MCF 10A (cell line): ENCODE measurements around the gene HOXA6. TPM values are rescaled to one million over a fixed set of nuclear protein-coding genes. Genes with fewer than 3 reads are reported as not detected.

Experiments used
- BruUV-seq: library from RNA; stranded (reverse); fragments of 400-500 nt; replicated peaks from 2 replicates; lab custom pipeline; 2021; lab: Mats Ljungman, UMichigan
- CTCF ChIA-PET: fragments of 300-600 bp; sonication (Branson Sonifier 250); formaldehyde crosslinking; extraction: SDS; loops from one replicate; lab custom pipeline; 2021; ENCODE audit warnings: antibody characterized with exemption, inconsistent platforms; lab: Yijun Ruan, JAX
- POLR2A ChIA-PET: fragments of 300-600, 350-650 bp; sonication (Branson Sonifier 250); formaldehyde crosslinking; extraction: SDS; loops from one replicate; lab custom pipeline; 2020; ENCODE audit warnings: antibody characterized with exemption, inconsistent platforms; lab: Yijun Ruan, JAX
- DNase-seq: peaks from one replicate; pipeline ENCODE4 v3.0.0-alpha.2; 2018; ENCODE audit not compliant: unreplicated experiment
- H3K27ac Mint-ChIP-seq: one replicate; pipeline ENCODE4 v1.8.0; 2022; ENCODE audit warnings: mild to moderate bottlenecking, low read depth, mixed read lengths; ENCODE audit not compliant: unreplicated experiment
- H3K27me3 Mint-ChIP-seq: one replicate; pipeline ENCODE4 v1.8.0; 2022; ENCODE audit warnings: mixed read lengths; ENCODE audit not compliant: insufficient read depth, unreplicated experiment
- H3K36me3 Mint-ChIP-seq: one replicate; pipeline ENCODE4 v1.8.0; 2022; ENCODE audit warnings: mild to moderate bottlenecking, moderate library complexity, mixed read lengths; ENCODE audit not compliant: insufficient read depth, unreplicated experiment
- H3K4me1 Mint-ChIP-seq: one replicate; pipeline ENCODE4 v1.8.0; 2022; ENCODE audit warnings: mixed read lengths; ENCODE audit not compliant: insufficient read depth, unreplicated experiment
- H3K4me3 Mint-ChIP-seq: one replicate; pipeline ENCODE4 v1.8.0; 2022; ENCODE audit warnings: mild to moderate bottlenecking, moderate library complexity, mixed read lengths; ENCODE audit not compliant: unreplicated experiment
- H3K9me3 Mint-ChIP-seq: one replicate; pipeline ENCODE4 v1.8.0; 2022; ENCODE audit warnings: mixed read lengths; ENCODE audit not compliant: unreplicated experiment
- CTCF ChIP-seq: fragments of 200-600 bp; IDR thresholded peaks from one replicate; pipeline ENCODE4 v1.8.0; 2022; ENCODE audit warnings: antibody characterized with exemption, mild to moderate bottlenecking; ENCODE audit not compliant: unreplicated experiment
- intact Hi-C: fragments of 100-400 bp; cut with micrococcal nuclease; formaldehyde crosslinking; loops from 2 replicates; pipeline ENCODE4 v1.14.1; 2022
- total RNA-seq: library from RNA; stranded (reverse); gene quantifications from 2 replicates; pipeline ENCODE4 v1.2.3, GENCODE V29; 2022

HOXA6 gene
- total RNA-seq, 1 experiment from 2014 or later, result 0.96 TPM

- TF ChIP-seq CTCF, result no peak
- H3K27ac Mint-ChIP-seq, result no peak overlapping the region
- H3K36me3 Mint-ChIP-seq, result peaks cover 17% of the 10 kb centered on the region
- POLR2A ChIA-PET, result interaction anchor here (0.5 to 5.2 kb wide), 2 partner anchors 24 to 958 kb away, joined by 3 to 36 read pairs; no protein-coding TSS in a partner anchor
- DNase-seq, result no peak
- intact Hi-C loops, result no loop called here
- no peaks in the 10 kb centered on the region for H3K27me3 Mint-ChIP-seq
- CTCF ChIA-PET, result interaction anchor here (0.6 to 1.1 kb wide), 3 partner anchors 479 to 1056 kb away, joined by 3 read pairs; no protein-coding TSS in a partner anchor
- H3K4me1 Mint-ChIP-seq, result peaks cover 10% of the 10 kb centered on the region
- H3K9me3 Mint-ChIP-seq, result no peaks in the 10 kb centered on the region
- peak overlapping the region; percentile 14 for H3K4me3 Mint-ChIP-seq
- no TSS peak for BruUV-seq
Measured at GRCh38 chr7:27146491-27147198, 929 bp downstream of the HOXA6 start.

GRCh38 chr7:27145914-27146412 is 1.6 kb downstream of the HOXA6 start:
- no peak overlapping the region for H3K27ac Mint-ChIP-seq
- no peaks in the 10 kb centered on the region for H3K27me3 Mint-ChIP-seq
- intact Hi-C loops, result no loop called here
- BruUV-seq, result no TSS peak
- no peak overlapping the region for H3K4me3 Mint-ChIP-seq
- H3K4me1 Mint-ChIP-seq, result peaks cover 14% of the 10 kb centered on the region
- H3K36me3 Mint-ChIP-seq, result peaks cover 24% of the 10 kb centered on the region
- DNase-seq, result no peak
- POLR2A ChIA-PET, result interaction anchor here (7.1 to 7.2 kb wide), 2 partner anchors 17 to 289 kb away, joined by 49 to 459 read pairs; partner anchors contain the start of gene HOXA9
- CTCF ChIA-PET, result interaction anchor here (0.6 to 2.9 kb wide), 5 partner anchors 46 to 1056 kb away, joined by 3 to 16 read pairs (median 3); no protein-coding TSS in a partner anchor
- TF ChIP-seq CTCF, result no peak
- H3K9me3 Mint-ChIP-seq, result no peaks in the 10 kb centered on the region

GRCh38 chr7:27145165-27145913 is 2.2 kb downstream of the HOXA6 start:
- BruUV-seq, result no TSS peak
- no peak for DNase-seq
- no peak for TF ChIP-seq CTCF
- peaks cover 16% of the 10 kb centered on the region for H3K4me1 Mint-ChIP-seq
- no peak overlapping the region for H3K4me3 Mint-ChIP-seq
- intact Hi-C loops, result no loop called here
- CTCF ChIA-PET, result interaction anchor here (0.6 to 6.7 kb wide), 15 partner anchors 16 to 1046 kb away, joined by 3 to 190 read pairs (median 7); no protein-coding TSS in a partner anchor
- H3K36me3 Mint-ChIP-seq, result peaks cover 29% of the 10 kb centered on the region
- POLR2A ChIA-PET, result interaction anchor here (0.6 to 7.2 kb wide), 8 partner anchors 18 to 655 kb away, joined by 3 to 459 read pairs (median 25); partner anchors contain the start of gene HOXA9
- no peak overlapping the region for H3K27ac Mint-ChIP-seq
- no peaks in the 10 kb centered on the region for H3K27me3 Mint-ChIP-seq
- no peaks in the 10 kb centered on the region for H3K9me3 Mint-ChIP-seq
